HUES48 (cell line): ENCODE measurements around the gene APBB2.
"Not testable (repeated sequence)": the region's sequence is repeated elsewhere in the genome, so short reads cannot be mapped to it uniquely, and the experiment has no call there.

Source experiments
- H3K27ac ChIP-seq: one replicate; pipeline ENCODE4 v1.7.0; 2013; ENCODE audit warnings: low read depth, low read length, inconsistent platforms
- H3K27me3 ChIP-seq: 2 replicates; pipeline ENCODE4 v1.6.1; 2013; ENCODE audit warnings: mild to moderate bottlenecking, low read length; ENCODE audit not compliant: control insufficient read depth, insufficient read depth
- H3K36me3 ChIP-seq: 2 replicates; pipeline ENCODE4 v1.6.1; 2013; ENCODE audit warnings: low read length; ENCODE audit not compliant: control insufficient read depth, insufficient read depth
- H3K4me1 ChIP-seq: 2 replicates; pipeline ENCODE4 v1.6.1; 2013; ENCODE audit warnings: mild to moderate bottlenecking, low read length; ENCODE audit not compliant: control insufficient read depth, insufficient read depth
- H3K4me3 ChIP-seq: 2 replicates; pipeline ENCODE4 v1.5.1; 2013; ENCODE audit warnings: mild to moderate bottlenecking, low read depth, low read length
- H3K9ac ChIP-seq: 2 replicates; pipeline ENCODE4 v1.6.1; 2013; ENCODE audit warnings: mild to moderate bottlenecking, low read depth, low read length, moderate library complexity
- H3K9me3 ChIP-seq: 2 replicates; pipeline ENCODE4 v1.6.1; 2013; ENCODE audit warnings: low read length; ENCODE audit not compliant: control insufficient read depth, insufficient read depth

Gene APBB2

GRCh38 chr4:41070516-41071281 lies 143.6 kb downstream of the APBB2 start:
- Histone ChIP-seq H3K27me3 (no peaks in the 10 kb centered on the region), H3K27ac (peak overlapping the region; percentile 39), H3K4me1 (peaks cover 38% of the 10 kb centered on the region), H3K36me3 (no peaks in the 10 kb centered on the region), H3K9me3 (no peaks in the 10 kb centered on the region), H3K9ac (no peak overlapping the region), H3K4me3 (no peak overlapping the region)

- Histone ChIP-seq H3K36me3 (no peaks in the 10 kb centered on the region), H3K27me3 (no peaks in the 10 kb centered on the region), H3K4me3 (no peak overlapping the region), H3K9ac (no peak overlapping the region), H3K27ac (peak overlapping the region; percentile 11), H3K9me3 (no peaks in the 10 kb centered on the region), H3K4me1 (peaks cover 38% of the 10 kb centered on the region)
Observed at GRCh38 chr4:41069838-41070237, 144.5 kb downstream of the APBB2 start.

GRCh38 chr4:41069257-41069656 lies 145.1 kb downstream of the APBB2 start:
- H3K4me3 ChIP-seq: no peak overlapping the region
- no peaks in the 10 kb centered on the region for H3K27me3 ChIP-seq
- peaks cover 38% of the 10 kb centered on the region for H3K4me1 ChIP-seq
- H3K9ac ChIP-seq: no peak overlapping the region
- no peak overlapping the region for H3K27ac ChIP-seq
- no peaks in the 10 kb centered on the region for H3K9me3 ChIP-seq
- H3K36me3 ChIP-seq: no peaks in the 10 kb centered on the region

GRCh38 chr4:41067369-41067768 lies 147.0 kb downstream of the APBB2 start:
- no peaks in the 10 kb centered on the region for H3K27me3 ChIP-seq
- no peaks in the 10 kb centered on the region for H3K9me3 ChIP-seq
- H3K36me3 ChIP-seq: no peaks in the 10 kb centered on the region
- no peak overlapping the region for H3K9ac ChIP-seq
- H3K27ac ChIP-seq: no peak overlapping the region
- H3K4me3 ChIP-seq: no peak overlapping the region
- H3K4me1 ChIP-seq: peaks cover 29% of the 10 kb centered on the region

- no peaks in the 10 kb centered on the region for H3K27me3 ChIP-seq
- H3K9ac ChIP-seq: no peak overlapping the region
- H3K27ac ChIP-seq: no peak overlapping the region
- H3K36me3 ChIP-seq: no peaks in the 10 kb centered on the region
- no peak overlapping the region for H3K4me3 ChIP-seq
- H3K4me1 ChIP-seq: peaks cover 19% of the 10 kb centered on the region
- H3K9me3 ChIP-seq: no peaks in the 10 kb centered on the region
Observed at GRCh38 chr4:41066049-41066448, 148.3 kb downstream of the APBB2 start.

- Histone ChIP-seq H3K9ac (no peak overlapping the region), H3K27me3 (no peaks in the 10 kb centered on the region), H3K9me3 (no peaks in the 10 kb centered on the region), H3K4me3 (no peak overlapping the region), H3K36me3 (no peaks in the 10 kb centered on the region), H3K4me1 (peaks cover 13% of the 10 kb centered on the region), H3K27ac (no peak overlapping the region)
Observed at GRCh38 chr4:41065434-41066006, 148.8 kb downstream of the APBB2 start.

- Histone ChIP-seq H3K4me3 (no peak overlapping the region), H3K9ac (no peak overlapping the region), H3K27me3 (no peaks in the 10 kb centered on the region), H3K4me1 (peaks cover 8% of the 10 kb centered on the region), H3K36me3 (no peaks in the 10 kb centered on the region), H3K27ac (no peak overlapping the region), H3K9me3 (no peaks in the 10 kb centered on the region)
Observed at GRCh38 chr4:41064953-41065352, 149.4 kb downstream of the APBB2 start.

- Histone ChIP-seq H3K27me3 (no peaks in the 10 kb centered on the region), H3K9me3 (no peaks in the 10 kb centered on the region), H3K27ac (no peak overlapping the region), H3K4me3 (no peak overlapping the region), H3K36me3 (no peaks in the 10 kb centered on the region), H3K4me1 (no peaks in the 10 kb centered on the region), H3K9ac (no peak overlapping the region)
Observed at GRCh38 chr4:41061482-41062185, 152.7 kb downstream of the APBB2 start.

- no peaks in the 10 kb centered on the region for H3K27me3 ChIP-seq
- no peak overlapping the region for H3K9ac ChIP-seq
- H3K4me3 ChIP-seq: no peak overlapping the region
- no peak overlapping the region for H3K27ac ChIP-seq
- H3K36me3 ChIP-seq: no peaks in the 10 kb centered on the region
- no peaks in the 10 kb centered on the region for H3K4me1 ChIP-seq
- H3K9me3 ChIP-seq: no peaks in the 10 kb centered on the region
Observed at GRCh38 chr4:41060352-41061334, 153.7 kb downstream of the APBB2 start.

- not testable (repeated sequence) for H3K9ac ChIP-seq, H3K27me3 ChIP-seq, H3K9me3 ChIP-seq, H3K4me1 ChIP-seq, H3K4me3 ChIP-seq, H3K36me3 ChIP-seq, H3K27ac ChIP-seq
Observed at GRCh38 chr4:41059411-41059810, 154.9 kb downstream of the APBB2 start.
